HEK293 (cell line): ENCODE data around the gene STIM1.
"Not testable (repeated sequence)": the region's sequence is repeated elsewhere in the genome, so short reads cannot be mapped to it uniquely, and the experiment has no call there.

Source experiments
- CTCF ChIA-PET: fragments of 350-600 bp; formaldehyde crosslinking; extraction: SDS; loops from one replicate; lab custom pipeline; 2021; ENCODE audit warnings: antibody characterized with exemption; lab: Yijun Ruan, JAX
- POLR2A ChIA-PET: fragments of 300-600 bp; formaldehyde crosslinking; extraction: SDS; loops from one replicate; lab custom pipeline; 2020; ENCODE audit warnings: antibody characterized with exemption, inconsistent platforms; lab: Yijun Ruan, JAX
- H3K27ac ChIP-seq: fragments of 200-500 bp; sonication (Bioruptor generic); 2 replicates; pipeline ENCODE4 v1.5.1; 2014; ENCODE audit warnings: low read depth, low read length, control low read depth, inconsistent platforms; ENCODE audit errors: extremely low read depth
- H3K36me3 ChIP-seq, 2 experiments: fragments of 200-500 bp in 1 of 2; sonication (Bioruptor generic) in 1 of 2; 1 replicate in 1 of 2; 2 replicates in 1 of 2; pipeline ENCODE4 v1.5.1; 2014 to 2017; ENCODE audit warnings: inconsistent platforms in 2 of 2, low read length in 2 of 2; ENCODE audit not compliant: control insufficient read depth in 2 of 2, insufficient read depth in 1 of 2
- H3K4me1 ChIP-seq: fragments of 200-500 bp; sonication (Bioruptor generic); 2 replicates; pipeline ENCODE4 v1.5.1; 2014; ENCODE audit warnings: mild to moderate bottlenecking, low read length, inconsistent platforms; ENCODE audit not compliant: control insufficient read depth, insufficient read depth
- H3K4me3 ChIP-seq: 2 replicates; pipeline ENCODE4 v1.5.1; 2011; ENCODE audit warnings: low read depth, mild to moderate bottlenecking, control low read depth, low read length, moderate library complexity
- H3K9me3 ChIP-seq: fragments of 200-500 bp; sonication (Bioruptor generic); 2 replicates; pipeline ENCODE4 v1.5.1; 2014; ENCODE audit warnings: low read depth, low read length, inconsistent platforms; ENCODE audit not compliant: control insufficient read depth, insufficient read depth
- GLI4 ChIP-seq: fragments of 450-650 bp; formaldehyde crosslinking; IDR thresholded peaks from 2 replicates; pipeline ENCODE4 v1.5.1; 2016; ENCODE audit warnings: missing biosample characterization, missing genetic modification characterization
- MYNN ChIP-seq: fragments of 450-650 bp; formaldehyde crosslinking; IDR thresholded peaks from 2 replicates; pipeline ENCODE4 v1.5.1; 2016; ENCODE audit warnings: missing biosample characterization, missing genetic modification characterization, borderline replicate concordance
- SP7 ChIP-seq: fragments of 450-650 bp; formaldehyde crosslinking; IDR thresholded peaks from 2 replicates; pipeline ENCODE4 v1.5.1; 2016; ENCODE audit warnings: missing biosample characterization, missing genetic modification characterization
- TRIM28 ChIP-seq: IDR thresholded peaks from 2 replicates; pipeline ENCODE4 v1.6.1; 2011; ENCODE audit warnings: low read length, control low read depth, borderline replicate concordance
- ZBTB20 ChIP-seq: fragments of 450-650 bp; formaldehyde crosslinking; IDR thresholded peaks from 2 replicates; pipeline ENCODE4 v1.5.1; 2016; ENCODE audit warnings: missing biosample characterization, missing genetic modification characterization
- ZBTB8A ChIP-seq: fragments of 450-650 bp; formaldehyde crosslinking; IDR thresholded peaks from 2 replicates; pipeline ENCODE4 v1.5.1; 2016; ENCODE audit warnings: missing biosample characterization, missing genetic modification characterization
- ZFP37 ChIP-seq: fragments of 450-650 bp; formaldehyde crosslinking; IDR thresholded peaks from 2 replicates; pipeline ENCODE4 v1.5.1; 2016; ENCODE audit warnings: missing biosample characterization, missing genetic modification characterization
- ZNF138 ChIP-seq: fragments of 450-650 bp; formaldehyde crosslinking; IDR thresholded peaks from 2 replicates; pipeline ENCODE4 v1.5.1; 2016; ENCODE audit warnings: missing biosample characterization, missing genetic modification characterization, borderline replicate concordance
- ZNF174 ChIP-seq: fragments of 450-650 bp; formaldehyde crosslinking; IDR thresholded peaks from 2 replicates; pipeline ENCODE4 v1.5.0; 2017; ENCODE audit warnings: missing biosample characterization, mild to moderate bottlenecking, missing genetic modification characterization
- ZNF2 ChIP-seq: fragments of 450-650 bp; formaldehyde crosslinking; IDR thresholded peaks from 2 replicates; pipeline ENCODE4 v1.5.1; 2016; ENCODE audit warnings: missing biosample characterization, missing genetic modification characterization
- ZNF350 ChIP-seq: fragments of 450-650 bp; formaldehyde crosslinking; IDR thresholded peaks from 2 replicates; pipeline ENCODE4 v1.5.0; 2017; ENCODE audit warnings: missing biosample characterization, mild to moderate bottlenecking, missing genetic modification characterization
- ZNF423 ChIP-seq: fragments of 450-650 bp; formaldehyde crosslinking; IDR thresholded peaks from 2 replicates; pipeline ENCODE4 v1.5.1; 2016; ENCODE audit warnings: missing biosample characterization, missing genetic modification characterization
- ZNF600 ChIP-seq: fragments of 450-650 bp; formaldehyde crosslinking; IDR thresholded peaks from 2 replicates; pipeline ENCODE4 v1.5.1; 2016; ENCODE audit warnings: missing biosample characterization, missing genetic modification characterization
- ZNF623 ChIP-seq: fragments of 450-650 bp; formaldehyde crosslinking; IDR thresholded peaks from 2 replicates; pipeline ENCODE4 v1.5.1; 2016; ENCODE audit warnings: missing biosample characterization, missing genetic modification characterization
- ZNF629 ChIP-seq: fragments of 450-650 bp; formaldehyde crosslinking; IDR thresholded peaks from 2 replicates; pipeline ENCODE4 v1.5.1; 2017; ENCODE audit warnings: missing biosample characterization, missing genetic modification characterization
- ZNF704 ChIP-seq: fragments of 450-650 bp; formaldehyde crosslinking; IDR thresholded peaks from 2 replicates; pipeline ENCODE4 v1.5.1; 2016; ENCODE audit warnings: missing biosample characterization, missing genetic modification characterization
- ZXDB ChIP-seq: fragments of 450-650 bp; formaldehyde crosslinking; IDR thresholded peaks from 2 replicates; pipeline ENCODE4 v1.5.1; 2016; ENCODE audit warnings: missing biosample characterization, missing genetic modification characterization
- TF ChIP-seq, protein P1 (sequence below): sonication (generic); formaldehyde crosslinking; IDR thresholded peaks from 2 replicates; pipeline ENCODE4 v1.8.1; 2022; ENCODE audit warnings: mild to moderate bottlenecking, moderate library complexity, missing genetic modification reagents

Gene STIM1

DNA sequence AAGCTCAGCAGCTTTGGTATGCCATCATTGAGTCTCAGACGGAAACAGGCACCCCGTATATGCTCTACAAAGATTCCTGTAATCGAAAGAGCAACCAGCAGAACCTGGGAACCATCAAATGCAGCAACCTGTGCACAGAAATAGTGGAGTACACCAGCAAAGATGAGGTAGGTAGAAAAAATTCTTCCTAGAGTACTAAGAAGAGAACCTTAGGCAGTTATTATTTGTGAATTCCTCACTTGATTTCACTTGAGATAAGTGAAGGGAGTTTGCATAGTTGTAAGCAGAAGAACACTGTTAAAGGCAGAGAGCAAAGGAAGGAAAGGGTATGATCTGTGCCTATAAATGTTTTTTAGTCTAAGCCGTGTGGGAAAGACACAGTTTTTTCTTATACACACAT is 267.8 kb downstream of the STIM1 start:
- ChIA-PET CTCF (no interaction called here), POLR2A (no interaction called here)
- H3K36me3 ChIP-seq, result peaks cover 23 to 97% of the 10 kb centered on the region in 2 experiments

DNA sequence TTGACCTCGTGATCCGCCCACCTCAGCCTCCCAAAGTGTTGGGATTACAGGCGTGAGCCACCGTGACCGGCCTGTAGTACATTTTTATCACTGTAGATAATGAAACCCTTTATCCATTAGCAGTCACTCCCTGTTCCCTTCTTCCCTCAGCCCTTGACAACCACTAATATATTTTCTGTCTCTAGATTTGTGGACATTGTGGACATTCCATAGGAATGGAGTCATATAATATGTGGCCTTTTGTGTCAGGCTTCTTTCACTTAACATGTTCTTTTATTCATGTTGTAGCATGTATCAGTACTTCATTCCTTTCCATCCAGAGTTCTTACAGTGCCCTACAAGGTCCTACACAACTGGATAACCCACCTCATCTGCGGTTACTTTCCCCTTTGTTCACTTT is 269.7 kb downstream of the STIM1 start:
- Histone ChIP-seq H3K4me3 (no peak overlapping the region), H3K36me3 (peaks cover 27 to 93% of the 10 kb centered on the region in 2 experiments), H3K9me3 (no peaks in the 10 kb centered on the region), H3K27ac (no peak overlapping the region), H3K4me1 (no peaks in the 10 kb centered on the region)
- ChIA-PET POLR2A (no interaction called here), CTCF (interaction anchor here (0.9 kb wide), 1 partner anchor 421 kb away, joined by 3 read pairs; no protein-coding TSS in a partner anchor)
- no peak for TF ChIP-seq ZNF629
- TF ChIP-seq, protein P1, sequence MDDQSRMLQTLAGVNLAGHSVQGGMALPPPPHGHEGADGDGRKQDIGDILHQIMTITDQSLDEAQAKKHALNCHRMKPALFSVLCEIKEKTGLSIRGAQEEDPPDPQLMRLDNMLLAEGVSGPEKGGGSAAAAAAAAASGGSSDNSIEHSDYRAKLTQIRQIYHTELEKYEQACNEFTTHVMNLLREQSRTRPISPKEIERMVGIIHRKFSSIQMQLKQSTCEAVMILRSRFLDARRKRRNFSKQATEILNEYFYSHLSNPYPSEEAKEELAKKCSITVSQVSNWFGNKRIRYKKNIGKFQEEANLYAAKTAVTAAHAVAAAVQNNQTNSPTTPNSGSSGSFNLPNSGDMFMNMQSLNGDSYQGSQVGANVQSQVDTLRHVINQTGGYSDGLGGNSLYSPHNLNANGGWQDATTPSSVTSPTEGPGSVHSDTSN (CRISPR knock-in tag), result no peak
- no peak for TF ChIP-seq ZNF600 (tag by site-specific recombination)
- TF ChIP-seq ZFP37 (tag by site-specific recombination), result no peak
- no peak for TF ChIP-seq ZNF704
- TF ChIP-seq ZBTB8A (tag by site-specific recombination), result no peak

More for the DNA sequence above, 267.8 kb downstream of the STIM1 start:
- no peaks in the 10 kb centered on the region for H3K4me1 ChIP-seq
- H3K4me3 ChIP-seq, result no peak overlapping the region
- TF ChIP-seq GLI4 (tag by site-specific recombination) (no peak), ZNF423 (tag by site-specific recombination) (no peak), ZNF138 (no peak)
- H3K9me3 ChIP-seq, result no peaks in the 10 kb centered on the region
- H3K27ac ChIP-seq, result no peak overlapping the region

DNA sequence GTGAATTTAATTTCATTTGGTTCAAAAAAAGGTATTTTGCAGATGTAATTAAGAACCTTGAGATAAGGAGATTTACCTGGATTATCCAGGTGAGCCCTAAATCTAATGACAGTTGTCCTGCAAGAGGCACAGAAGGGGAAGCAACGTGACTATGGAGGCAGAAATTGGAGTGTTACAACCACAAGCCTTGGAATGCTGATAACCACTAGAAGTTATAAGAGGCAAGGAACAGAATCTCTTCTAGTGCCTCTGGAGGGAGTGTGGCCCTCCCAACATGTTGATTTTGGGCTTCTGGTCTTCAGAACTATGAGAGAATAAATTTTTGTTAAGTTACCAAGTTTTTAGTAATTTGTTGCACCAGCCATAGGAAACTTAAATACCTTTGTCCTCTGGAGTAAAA is 271.9 kb downstream of the STIM1 start:
- no peaks in the 10 kb centered on the region for H3K9me3 ChIP-seq
- ChIA-PET POLR2A (no interaction called here), CTCF (interaction anchor here (0.5 to 0.6 kb wide), 2 partner anchors 401 to 786 kb away, joined by 4 read pairs; no protein-coding TSS in a partner anchor)
- no peak for TF ChIP-seq ZBTB20
- no peak for TF ChIP-seq ZXDB (tag by site-specific recombination)
- TF ChIP-seq SP7 (tag by site-specific recombination), result no peak
- no peak for TF ChIP-seq ZNF174 (tag by site-specific recombination)
- TF ChIP-seq ZNF350 (tag by site-specific recombination), result no peak
- no peak for TF ChIP-seq TRIM28
- H3K36me3 ChIP-seq, result peaks cover 29 to 94% of the 10 kb centered on the region in 2 experiments
- H3K4me3 ChIP-seq, result no peak overlapping the region
- no peaks in the 10 kb centered on the region for H3K4me1 ChIP-seq
- H3K27ac ChIP-seq, result no peak overlapping the region

DNA sequence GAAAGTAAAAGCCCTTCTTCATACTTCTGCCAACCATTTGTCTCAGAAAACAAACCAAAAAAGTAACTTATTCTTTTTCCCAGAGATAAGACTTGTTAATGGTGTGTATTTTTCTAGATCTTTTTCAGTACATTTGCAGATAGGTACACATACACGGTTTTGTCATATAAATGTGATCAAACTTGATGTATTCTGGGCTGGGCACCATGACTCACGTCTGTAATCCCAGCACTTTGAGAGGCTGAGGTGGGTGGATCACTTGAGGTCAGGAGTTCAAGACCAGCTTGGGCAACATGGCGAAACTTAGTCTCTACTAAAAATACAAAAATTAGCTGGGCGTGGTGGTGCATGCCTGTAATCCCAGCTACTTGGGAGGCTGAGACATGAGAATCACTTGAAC is 274.8 kb downstream of the STIM1 start:
- H3K27ac ChIP-seq, H3K4me1 ChIP-seq, POLR2A ChIA-PET, CTCF ChIA-PET, H3K9me3 ChIP-seq, H3K4me3 ChIP-seq: not testable (repeated sequence)
- H3K36me3 ChIP-seq, result peaks cover 21 to 97% of the 10 kb centered on the region in 2 experiments

GRCh38 chr11:4134806-4135205 is 279.3 kb downstream of the STIM1 start:
- Histone ChIP-seq H3K4me1 (no peaks in the 10 kb centered on the region), H3K27ac (no peak overlapping the region), H3K9me3 (no peaks in the 10 kb centered on the region), H3K36me3 (peaks cover 17 to 86% of the 10 kb centered on the region in 2 experiments; a peak in 2 of 3 replicates), H3K4me3 (no peak overlapping the region)
- TF ChIP-seq ZBTB20, result no peak
- TF ChIP-seq ZNF623 (tag by site-specific recombination), result no peak
- no peak for TF ChIP-seq MYNN (tag by site-specific recombination)
- TF ChIP-seq ZNF2 (tag by site-specific recombination), result no peak
- POLR2A ChIA-PET, result no interaction called here
- CTCF ChIA-PET, result interaction anchor here (0.7 kb wide), 1 partner anchor 41 kb away, joined by 4 read pairs; no protein-coding TSS in a partner anchor
